Calu3 (cell line): ENCODE results near the gene IFITM10. TPM values are rescaled to one million over a fixed set of nuclear protein-coding genes. Genes with fewer than 3 reads are reported as not detected.

Source experiments
- BruUV-seq: library from RNA; stranded (reverse); fragments of 400-500 nt; replicated peaks from 2 replicates; lab custom pipeline; 2021; lab: Mats Ljungman, UMichigan
- CTCF ChIA-PET: fragments of 300-600 bp; sonication (Branson Sonifier 250); formaldehyde crosslinking; loops from one replicate; lab custom pipeline; 2022; ENCODE audit warnings: antibody characterized with exemption; lab: Charles Lee
- DNase-seq: peaks from one replicate; pipeline ENCODE4 v3.0.0; 2022
- H3K27ac Mint-ChIP-seq: one replicate; pipeline ENCODE4 v1.8.0; 2022; ENCODE audit warnings: mixed read lengths; ENCODE audit not compliant: unreplicated experiment
- H3K27me3 Mint-ChIP-seq: one replicate; pipeline ENCODE4 v1.8.0; 2022; ENCODE audit warnings: mixed read lengths; ENCODE audit not compliant: unreplicated experiment
- H3K36me3 Mint-ChIP-seq: one replicate; pipeline ENCODE4 v1.8.0; 2022; ENCODE audit warnings: mild to moderate bottlenecking, moderate library complexity, mixed read lengths; ENCODE audit not compliant: insufficient read depth, unreplicated experiment
- H3K4me1 Mint-ChIP-seq: one replicate; pipeline ENCODE4 v1.8.0; 2022; ENCODE audit warnings: mild to moderate bottlenecking, low read depth, mixed read lengths; ENCODE audit not compliant: unreplicated experiment
- H3K4me3 Mint-ChIP-seq: one replicate; pipeline ENCODE4 v1.8.0; 2022; ENCODE audit warnings: mild to moderate bottlenecking, low read depth, moderate library complexity, mixed read lengths; ENCODE audit not compliant: unreplicated experiment
- H3K9me3 Mint-ChIP-seq: one replicate; pipeline ENCODE4 v1.8.0; 2022; ENCODE audit warnings: low read depth, mixed read lengths; ENCODE audit not compliant: unreplicated experiment
- intact Hi-C: fragments of 100-400 bp; cut with micrococcal nuclease; formaldehyde crosslinking; loops from one replicate; pipeline ENCODE4 v1.10.0; 2022; ENCODE audit not compliant: unreplicated experiment
- total RNA-seq: library from RNA; stranded (reverse); gene quantifications from 2 replicates; pipeline ENCODE4 v1.2.3, GENCODE V29; 2022
- TF ChIP-seq, protein P1 (sequence below): fragments of 200-600 bp; IDR thresholded peaks from one replicate; pipeline ENCODE4 v1.8.0; 2022; ENCODE audit warnings: antibody characterized with exemption; ENCODE audit not compliant: unreplicated experiment

Gene IFITM10
- total RNA-seq, 1 experiment from 2014 or later: 3.3 TPM

DNA sequence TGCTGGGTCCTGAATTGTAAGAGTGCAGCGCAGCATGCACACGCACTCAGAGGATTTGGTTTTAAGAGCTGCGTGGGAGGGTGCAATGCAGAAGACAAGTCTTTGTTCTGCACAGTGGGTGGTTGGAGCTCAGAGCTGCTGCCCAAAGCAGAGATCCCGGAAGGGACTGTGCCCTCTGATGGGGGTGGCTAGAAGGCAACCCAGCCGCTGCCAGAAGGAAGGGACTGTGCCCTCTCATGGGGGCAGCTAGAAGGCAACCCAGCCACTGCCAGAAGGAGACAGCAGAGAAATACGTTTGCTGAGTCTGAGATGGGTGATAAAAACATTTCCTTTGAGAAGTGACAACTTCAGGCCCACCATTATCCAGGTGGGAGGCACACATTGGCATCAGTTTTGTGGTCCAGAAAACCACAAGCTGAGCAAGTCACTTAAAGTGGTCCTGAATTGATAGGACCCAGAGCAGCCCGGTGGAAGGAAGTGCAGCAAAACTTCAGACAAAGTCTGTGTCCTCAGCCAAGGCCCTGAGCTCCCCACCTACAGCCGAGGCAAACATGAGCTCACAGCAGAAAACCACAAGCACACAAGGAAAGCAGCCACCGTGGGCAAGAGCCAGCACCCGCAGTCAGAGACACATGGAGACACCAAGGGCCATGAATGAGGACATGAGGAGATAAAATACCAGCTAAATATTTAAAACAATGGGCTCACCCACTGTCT lies 49.1 kb downstream of the IFITM10 start:
- intact Hi-C loops: no loop called here
- H3K4me3 Mint-ChIP-seq: no peak overlapping the region
- peaks cover 20% of the 10 kb centered on the region for H3K4me1 Mint-ChIP-seq
- no peak overlapping the region for H3K27ac Mint-ChIP-seq
- BruUV-seq: no TSS peak
- TF ChIP-seq, protein P1, sequence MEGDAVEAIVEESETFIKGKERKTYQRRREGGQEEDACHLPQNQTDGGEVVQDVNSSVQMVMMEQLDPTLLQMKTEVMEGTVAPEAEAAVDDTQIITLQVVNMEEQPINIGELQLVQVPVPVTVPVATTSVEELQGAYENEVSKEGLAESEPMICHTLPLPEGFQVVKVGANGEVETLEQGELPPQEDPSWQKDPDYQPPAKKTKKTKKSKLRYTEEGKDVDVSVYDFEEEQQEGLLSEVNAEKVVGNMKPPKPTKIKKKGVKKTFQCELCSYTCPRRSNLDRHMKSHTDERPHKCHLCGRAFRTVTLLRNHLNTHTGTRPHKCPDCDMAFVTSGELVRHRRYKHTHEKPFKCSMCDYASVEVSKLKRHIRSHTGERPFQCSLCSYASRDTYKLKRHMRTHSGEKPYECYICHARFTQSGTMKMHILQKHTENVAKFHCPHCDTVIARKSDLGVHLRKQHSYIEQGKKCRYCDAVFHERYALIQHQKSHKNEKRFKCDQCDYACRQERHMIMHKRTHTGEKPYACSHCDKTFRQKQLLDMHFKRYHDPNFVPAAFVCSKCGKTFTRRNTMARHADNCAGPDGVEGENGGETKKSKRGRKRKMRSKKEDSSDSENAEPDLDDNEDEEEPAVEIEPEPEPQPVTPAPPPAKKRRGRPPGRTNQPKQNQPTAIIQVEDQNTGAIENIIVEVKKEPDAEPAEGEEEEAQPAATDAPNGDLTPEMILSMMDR: no peak
- H3K27me3 Mint-ChIP-seq: no peaks in the 10 kb centered on the region
- peaks cover 4% of the 10 kb centered on the region for H3K9me3 Mint-ChIP-seq
- CTCF ChIA-PET: interaction anchor here (0.6 kb wide), 1 partner anchor 13 kb away, joined by 3 read pairs; no protein-coding TSS in a partner anchor
- peaks cover 5% of the 10 kb centered on the region for H3K36me3 Mint-ChIP-seq
- no peak for DNase-seq

DNA sequence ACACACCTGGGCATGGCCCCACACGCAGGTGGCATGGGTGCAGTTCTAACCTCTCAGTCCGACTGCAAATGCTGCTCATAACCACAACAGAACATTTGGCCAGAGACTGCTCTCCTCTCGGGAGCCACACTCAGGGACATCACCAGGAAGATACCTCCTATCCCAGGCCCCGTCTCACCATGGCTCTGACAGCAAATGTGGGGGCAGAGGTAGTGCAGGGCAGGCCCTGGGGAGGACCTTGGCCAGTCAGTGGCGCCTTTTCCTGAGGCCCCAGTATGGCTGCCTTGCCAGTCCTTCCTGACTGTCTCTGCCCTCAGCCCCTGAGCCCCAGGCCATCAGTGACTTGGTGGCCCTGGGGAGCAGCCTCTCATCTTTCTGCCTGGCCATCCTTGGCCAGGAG lies 50.6 kb downstream of the IFITM10 start:
- DNase-seq: no peak
- no TSS peak for BruUV-seq
- TF ChIP-seq, protein P1: no peak
- Mint-ChIP-seq H3K27me3 (no peaks in the 10 kb centered on the region), H3K36me3 (peaks cover 4% of the 10 kb centered on the region), H3K27ac (no peak overlapping the region), H3K9me3 (peaks cover 4% of the 10 kb centered on the region), H3K4me1 (peaks cover 7% of the 10 kb centered on the region), H3K4me3 (no peak overlapping the region)
- intact Hi-C loops: no loop called here
- CTCF ChIA-PET: no interaction called here

- H3K27ac Mint-ChIP-seq: no peak within 1 kb of the TSS
- intact Hi-C loops: no loop called here
- BruUV-seq: no TSS peak
Observed at GRCh38 chr11:1696608-1697570, 53.5 kb downstream of the IFITM10 start, which contains the start of gene KRTAP5-6. Gene KRTAP5-6 (plus strand): TSS chr11:1697195. CDS start chr11:1697246, 51 bp downstream.

DNA sequence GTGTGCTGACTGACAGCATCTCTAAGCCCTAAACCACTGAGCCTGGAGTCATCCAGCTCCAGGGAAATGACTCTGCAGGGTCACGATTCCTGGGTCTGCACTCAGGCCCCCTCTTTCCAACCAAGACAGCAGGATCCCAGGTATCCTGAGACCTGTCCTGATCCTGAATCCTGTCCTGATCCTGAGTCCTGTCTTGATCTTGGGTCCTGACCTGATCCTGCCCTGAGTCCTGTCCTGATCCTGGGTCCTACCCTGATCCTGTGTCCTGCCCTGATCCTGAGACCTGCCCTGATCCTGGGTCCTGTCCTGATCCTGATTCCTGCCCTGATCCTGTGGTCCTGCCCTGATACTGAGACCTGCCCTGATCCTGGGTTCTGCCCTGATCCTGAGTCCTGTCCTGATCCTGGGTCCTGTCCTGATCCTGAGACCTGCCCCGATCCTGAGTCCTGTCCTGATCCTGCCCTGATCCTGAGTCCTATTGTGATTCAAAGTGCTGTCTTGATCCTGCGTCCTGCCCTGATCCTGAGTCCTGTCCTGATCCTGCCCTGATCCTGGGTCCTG lies 54.8 kb downstream of the IFITM10 start:
- intact Hi-C loops: no loop called here
- Mint-ChIP-seq H3K9me3 (peaks cover 4% of the 10 kb centered on the region), H3K4me1 (peaks cover 16% of the 10 kb centered on the region), H3K27ac (no peak overlapping the region), H3K27me3 (peaks cover 22% of the 10 kb centered on the region), H3K4me3 (no peak overlapping the region), H3K36me3 (peaks cover 9% of the 10 kb centered on the region)
- BruUV-seq: no TSS peak
- TF ChIP-seq, protein P1: no peak
- DNase-seq: no peak
- CTCF ChIA-PET: interaction anchor here (2.9 kb wide), 1 partner anchor 137 kb away, joined by 117 read pairs; the partner anchor contains the start of gene SYT8

More at GRCh38 chr11:1696608-1697570, 53.5 kb downstream of the IFITM10 start, which contains the start of gene KRTAP5-6:
- peaks cover 9% of the 10 kb centered on the region for H3K36me3 Mint-ChIP-seq
- peaks cover 10% of the 10 kb centered on the region for H3K27me3 Mint-ChIP-seq
- CTCF ChIA-PET: interaction anchor here (0.6 kb wide), 1 partner anchor 250 kb away, joined by 3 read pairs; no protein-coding TSS in a partner anchor
- TF ChIP-seq, protein P1: no peak
- peaks cover 16% of the 10 kb centered on the region for H3K4me1 Mint-ChIP-seq
- DNase-seq: no peak
- peaks cover 4% of the 10 kb centered on the region for H3K9me3 Mint-ChIP-seq
- H3K4me3 Mint-ChIP-seq: no peak within 1 kb of the TSS
